22Rv1 (cell line): ENCODE data around the gene IP6K1.

Experiments used
- ZFX ChIP-seq: fragments of 450-650 bp; IDR thresholded peaks from 2 replicates; pipeline ENCODE4 v1.6.1; 2017; ENCODE audit warnings: antibody characterized with exemption, borderline replicate concordance
- TF ChIP-seq, protein P1 (sequence below): fragments of 450-650 bp; IDR thresholded peaks from 2 replicates; pipeline ENCODE4 v1.5.1; 2017; ENCODE audit warnings: mild to moderate bottlenecking

DNA sequence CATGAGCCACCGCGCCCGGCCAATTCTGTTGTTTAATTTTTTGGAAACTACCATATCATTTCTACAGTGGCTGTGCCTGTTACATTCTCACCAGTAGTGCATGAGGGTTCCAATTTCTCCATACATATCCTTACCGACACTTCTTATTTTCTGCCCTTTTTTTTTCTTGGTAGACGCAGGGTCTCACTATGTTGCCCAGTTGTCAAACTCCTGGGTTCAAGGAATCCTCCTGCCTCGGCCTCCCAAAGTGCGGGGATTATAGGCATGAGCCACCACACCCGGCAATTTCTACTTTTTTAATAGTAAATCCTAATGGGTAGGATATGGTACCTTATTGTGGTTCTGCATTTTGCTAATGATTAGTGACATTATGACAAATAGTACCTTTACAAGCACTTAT is 76.5 kb downstream of the IP6K1 start:
- TF ChIP-seq, protein P1, sequence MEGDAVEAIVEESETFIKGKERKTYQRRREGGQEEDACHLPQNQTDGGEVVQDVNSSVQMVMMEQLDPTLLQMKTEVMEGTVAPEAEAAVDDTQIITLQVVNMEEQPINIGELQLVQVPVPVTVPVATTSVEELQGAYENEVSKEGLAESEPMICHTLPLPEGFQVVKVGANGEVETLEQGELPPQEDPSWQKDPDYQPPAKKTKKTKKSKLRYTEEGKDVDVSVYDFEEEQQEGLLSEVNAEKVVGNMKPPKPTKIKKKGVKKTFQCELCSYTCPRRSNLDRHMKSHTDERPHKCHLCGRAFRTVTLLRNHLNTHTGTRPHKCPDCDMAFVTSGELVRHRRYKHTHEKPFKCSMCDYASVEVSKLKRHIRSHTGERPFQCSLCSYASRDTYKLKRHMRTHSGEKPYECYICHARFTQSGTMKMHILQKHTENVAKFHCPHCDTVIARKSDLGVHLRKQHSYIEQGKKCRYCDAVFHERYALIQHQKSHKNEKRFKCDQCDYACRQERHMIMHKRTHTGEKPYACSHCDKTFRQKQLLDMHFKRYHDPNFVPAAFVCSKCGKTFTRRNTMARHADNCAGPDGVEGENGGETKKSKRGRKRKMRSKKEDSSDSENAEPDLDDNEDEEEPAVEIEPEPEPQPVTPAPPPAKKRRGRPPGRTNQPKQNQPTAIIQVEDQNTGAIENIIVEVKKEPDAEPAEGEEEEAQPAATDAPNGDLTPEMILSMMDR = no peak
- TF ChIP-seq ZFX = no peak
